ENCODE measurements around the gene LRRC55.

Gene LRRC55, protein sequence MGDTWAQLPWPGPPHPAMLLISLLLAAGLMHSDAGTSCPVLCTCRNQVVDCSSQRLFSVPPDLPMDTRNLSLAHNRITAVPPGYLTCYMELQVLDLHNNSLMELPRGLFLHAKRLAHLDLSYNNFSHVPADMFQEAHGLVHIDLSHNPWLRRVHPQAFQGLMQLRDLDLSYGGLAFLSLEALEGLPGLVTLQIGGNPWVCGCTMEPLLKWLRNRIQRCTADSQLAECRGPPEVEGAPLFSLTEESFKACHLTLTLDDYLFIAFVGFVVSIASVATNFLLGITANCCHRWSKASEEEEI
- 0 reads per million in 3 donors for total RNA-seq

DNA sequence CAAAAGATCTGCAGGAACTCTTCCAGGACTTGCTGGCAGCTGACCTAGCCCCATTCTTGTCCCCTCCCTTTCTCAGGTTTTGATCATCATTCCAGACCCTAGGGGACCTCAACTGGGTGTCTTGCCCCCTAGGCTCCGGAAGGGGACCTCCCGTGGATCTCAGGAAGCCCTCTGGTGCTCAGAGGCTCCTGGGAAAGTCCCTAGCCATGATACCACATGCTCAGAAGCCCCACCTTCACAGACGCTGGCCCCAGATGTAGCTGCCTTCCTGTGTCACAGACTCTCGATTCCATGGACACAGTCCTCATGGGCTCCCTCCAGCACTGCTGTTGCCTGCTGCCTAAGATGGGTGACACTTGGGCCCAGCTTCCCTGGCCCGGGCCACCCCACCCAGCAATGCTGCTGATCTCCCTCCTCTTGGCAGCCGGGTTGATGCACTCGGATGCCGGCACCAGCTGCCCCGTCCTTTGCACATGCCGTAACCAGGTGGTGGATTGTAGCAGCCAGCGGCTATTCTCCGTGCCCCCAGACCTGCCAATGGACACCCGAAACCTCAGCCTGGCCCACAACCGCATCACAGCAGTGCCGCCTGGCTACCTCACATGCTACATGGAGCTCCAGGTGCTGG lies at the start of gene LRRC55:
Gene LRRC55 (plus strand): TSS at position 276 of the 628 bp plus-strand sequence. CDS start 70 bp downstream, at position 346.
- H3K4me1 ChIP-seq (ENCODE audit: control insufficient read depth, insufficient read depth, low read length, poor library complexity, severe bottlenecking): no peaks in the 10 kb centered on the region
- no peak within 1 kb of the TSS for H3K4me3 ChIP-seq (ENCODE audit: insufficient read depth, low read depth, low read length, poor library complexity, severe bottlenecking)
- no peaks in the 10 kb centered on the region for H3K36me3 ChIP-seq (ENCODE audit: control insufficient read depth, insufficient read depth, low read length)
- no peaks in the 10 kb centered on the region for H3K9me3 ChIP-seq (ENCODE audit: control insufficient read depth, low read length)
- DNase-seq: no peak
- H3K27ac ChIP-seq (ENCODE audit: insufficient read depth, low read length, poor library complexity, severe bottlenecking): no peak within 1 kb of the TSS
- no peaks in the 10 kb centered on the region for H3K27me3 ChIP-seq (replicated peaks; ENCODE audit: control insufficient read depth, insufficient read depth, low read length, poor library complexity, severe bottlenecking)

DNA sequence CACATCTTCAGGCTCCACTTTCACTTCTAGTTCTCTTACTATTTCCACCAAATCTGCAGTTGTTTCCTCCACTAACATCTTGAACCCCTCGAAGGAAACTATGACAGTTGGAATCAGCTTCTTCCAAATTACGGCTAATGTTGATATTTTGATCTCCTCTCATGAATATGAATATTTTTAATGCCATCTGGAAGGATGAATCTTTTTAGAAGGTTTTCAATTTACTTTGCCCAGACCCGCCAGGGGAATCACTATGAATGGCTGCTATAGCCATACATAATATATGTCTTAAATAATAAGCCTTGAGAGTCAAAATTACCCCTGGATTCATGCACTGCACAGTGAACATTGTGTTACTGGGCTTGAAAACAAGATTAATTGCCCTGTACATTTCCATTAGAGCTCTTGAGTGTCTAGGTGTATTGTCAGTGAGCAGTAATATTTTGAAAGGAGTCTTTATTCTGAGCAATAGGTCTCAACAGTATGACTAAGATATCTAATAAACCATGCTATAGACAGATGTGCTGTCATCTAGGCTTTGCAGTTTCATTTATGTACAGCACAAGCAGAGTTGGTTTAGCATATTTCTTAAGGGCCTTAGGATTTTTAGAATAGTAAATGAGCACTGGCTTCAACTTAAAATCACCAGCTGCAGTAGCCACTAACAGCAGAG lies 48.3 kb upstream of the LRRC55 start:
- no peaks in the 10 kb centered on the region for H3K4me1 ChIP-seq (ENCODE audit: control insufficient read depth, insufficient read depth, low read length, poor library complexity, severe bottlenecking)
- DNase-seq: no peak
- no peak overlapping the region for H3K4me3 ChIP-seq (ENCODE audit: insufficient read depth, low read depth, low read length, poor library complexity, severe bottlenecking)
- H3K27ac ChIP-seq (ENCODE audit: insufficient read depth, low read length, poor library complexity, severe bottlenecking): no peak overlapping the region
- H3K27me3 ChIP-seq (replicated peaks; ENCODE audit: control insufficient read depth, insufficient read depth, low read length, poor library complexity, severe bottlenecking): no peaks in the 10 kb centered on the region
- H3K36me3 ChIP-seq (ENCODE audit: control insufficient read depth, insufficient read depth, low read length): no peaks in the 10 kb centered on the region
- H3K9me3 ChIP-seq (ENCODE audit: control insufficient read depth, low read length): no peaks in the 10 kb centered on the region

DNA sequence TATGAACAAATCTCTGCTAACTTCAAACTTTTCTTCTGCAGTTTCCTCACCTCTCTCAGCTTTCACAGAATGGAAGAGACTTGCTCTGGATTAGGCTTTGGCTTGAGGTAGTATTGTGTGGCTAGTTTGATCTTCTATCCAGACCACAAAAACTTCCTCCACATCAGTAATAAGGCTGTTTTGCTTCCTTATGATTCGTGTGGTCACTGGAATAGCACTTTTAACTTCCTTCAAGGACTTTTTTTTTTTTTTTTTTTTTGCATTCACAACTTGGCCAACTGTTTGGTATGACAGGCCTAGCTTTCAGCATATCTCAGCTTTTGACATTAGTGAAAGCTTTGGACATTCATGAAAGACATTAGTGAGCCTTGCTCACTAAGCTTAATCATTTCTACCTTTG lies 47.5 kb upstream of the LRRC55 start:
- H3K4me1 ChIP-seq (ENCODE audit: control insufficient read depth, insufficient read depth, low read length, poor library complexity, severe bottlenecking): no peaks in the 10 kb centered on the region
- no peaks in the 10 kb centered on the region for H3K9me3 ChIP-seq (ENCODE audit: control insufficient read depth, low read length)
- no peak overlapping the region for H3K4me3 ChIP-seq (ENCODE audit: insufficient read depth, low read depth, low read length, poor library complexity, severe bottlenecking)
- no peak overlapping the region for H3K27ac ChIP-seq (ENCODE audit: insufficient read depth, low read length, poor library complexity, severe bottlenecking)
- no peak for DNase-seq
- no peaks in the 10 kb centered on the region for H3K36me3 ChIP-seq (ENCODE audit: control insufficient read depth, insufficient read depth, low read length)
- no peaks in the 10 kb centered on the region for H3K27me3 ChIP-seq (replicated peaks; ENCODE audit: control insufficient read depth, insufficient read depth, low read length, poor library complexity, severe bottlenecking)

DNA sequence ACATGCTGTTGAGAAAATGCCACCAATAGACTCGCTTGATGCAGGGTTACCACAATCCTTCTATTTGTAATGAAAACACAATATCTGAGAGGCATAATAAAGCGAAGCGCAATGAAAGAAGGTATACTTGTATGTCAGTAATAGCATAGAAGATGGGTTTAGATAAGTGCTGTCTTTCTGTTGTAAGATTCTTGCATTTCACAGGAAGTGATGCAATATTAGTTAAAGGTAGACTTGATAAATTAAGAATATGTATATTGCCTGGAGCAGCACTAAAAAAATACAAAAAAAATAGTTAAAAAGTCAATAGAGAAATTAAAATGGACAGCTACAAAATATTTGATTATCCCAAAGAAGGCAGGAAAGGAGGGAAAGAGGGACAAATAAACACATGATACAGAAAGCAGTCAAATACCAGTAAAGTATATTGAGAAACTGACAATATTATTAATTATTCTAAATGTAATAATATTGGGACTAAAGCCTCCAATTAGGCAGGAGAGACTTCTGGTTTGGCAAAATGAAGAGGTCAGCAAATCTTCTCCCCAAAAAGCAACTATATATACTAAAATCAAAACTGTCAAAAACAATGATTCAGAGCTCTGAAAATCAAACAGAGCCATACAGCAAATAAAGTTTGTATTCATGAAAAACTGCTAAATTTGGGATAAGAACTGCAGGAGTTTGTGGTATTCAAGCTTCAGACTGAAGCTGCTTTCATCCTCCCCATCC lies 46.6 kb upstream of the LRRC55 start:
- Histone ChIP-seq H3K27ac (ENCODE audit: insufficient read depth, low read length, poor library complexity, severe bottlenecking) (no peak overlapping the region), H3K4me1 (ENCODE audit: control insufficient read depth, insufficient read depth, low read length, poor library complexity, severe bottlenecking) (no peaks in the 10 kb centered on the region), H3K36me3 (ENCODE audit: control insufficient read depth, insufficient read depth, low read length) (no peaks in the 10 kb centered on the region), H3K4me3 (ENCODE audit: insufficient read depth, low read depth, low read length, poor library complexity, severe bottlenecking) (no peak overlapping the region), H3K9me3 (ENCODE audit: control insufficient read depth, low read length) (no peaks in the 10 kb centered on the region), H3K27me3 (replicated peaks; ENCODE audit: control insufficient read depth, insufficient read depth, low read length, poor library complexity, severe bottlenecking) (no peaks in the 10 kb centered on the region)
- no peak for DNase-seq

DNA sequence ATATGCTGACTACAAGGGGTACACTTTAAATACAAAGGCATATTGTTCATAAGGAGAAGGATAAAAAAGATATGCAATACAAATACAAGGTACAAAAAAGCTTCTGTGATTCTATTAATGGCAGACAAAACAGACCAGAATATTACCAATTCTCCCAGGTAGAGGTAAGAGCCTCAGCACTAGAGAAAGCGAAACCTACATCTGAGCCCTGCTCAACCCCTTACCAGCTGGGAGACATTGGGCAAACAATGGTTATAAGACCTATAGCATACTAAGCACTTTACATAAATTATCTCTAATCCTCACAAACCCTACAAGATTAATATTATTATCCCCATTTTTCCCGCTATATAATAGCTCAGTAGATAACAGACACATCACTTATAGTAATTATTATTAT lies 41.2 kb upstream of the LRRC55 start:
- DNase-seq: no peak
- no peaks in the 10 kb centered on the region for H3K9me3 ChIP-seq (ENCODE audit: control insufficient read depth, low read length)

DNA sequence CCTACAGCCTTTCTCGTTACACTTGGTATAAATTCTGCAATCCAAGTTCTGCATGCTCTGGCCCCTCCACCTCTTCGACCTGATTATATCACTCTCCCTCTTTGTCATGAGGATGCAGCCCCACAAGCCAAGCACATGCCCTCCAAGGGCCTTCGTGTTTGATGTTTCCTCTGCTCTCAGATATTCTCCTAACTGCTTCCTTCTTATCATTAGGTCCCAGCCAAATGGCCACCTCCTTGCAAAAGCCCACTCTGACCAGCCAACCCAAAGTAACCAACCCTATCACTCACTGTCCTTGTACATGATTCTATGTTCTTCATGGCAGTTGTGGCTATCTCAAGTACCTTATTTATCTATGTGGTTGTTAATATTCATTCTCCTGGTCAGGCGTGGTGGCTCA lies 38.3 kb upstream of the LRRC55 start:
- Histone ChIP-seq H3K4me1 (ENCODE audit: control insufficient read depth, insufficient read depth, low read length, poor library complexity, severe bottlenecking) (no peaks in the 10 kb centered on the region), H3K36me3 (ENCODE audit: control insufficient read depth, insufficient read depth, low read length) (no peaks in the 10 kb centered on the region), H3K27ac (ENCODE audit: insufficient read depth, low read length, poor library complexity, severe bottlenecking) (no peak overlapping the region), H3K9me3 (ENCODE audit: control insufficient read depth, low read length) (no peaks in the 10 kb centered on the region), H3K4me3 (ENCODE audit: insufficient read depth, low read depth, low read length, poor library complexity, severe bottlenecking) (no peak overlapping the region), H3K27me3 (replicated peaks; ENCODE audit: control insufficient read depth, insufficient read depth, low read length, poor library complexity, severe bottlenecking) (no peaks in the 10 kb centered on the region)
- DNase-seq: no peak

More for the DNA sequence above, 41.2 kb upstream of the LRRC55 start:
- Histone ChIP-seq H3K4me1 (ENCODE audit: control insufficient read depth, insufficient read depth, low read length, poor library complexity, severe bottlenecking) (no peaks in the 10 kb centered on the region), H3K4me3 (ENCODE audit: insufficient read depth, low read depth, low read length, poor library complexity, severe bottlenecking) (no peak overlapping the region), H3K27me3 (replicated peaks; ENCODE audit: control insufficient read depth, insufficient read depth, low read length, poor library complexity, severe bottlenecking) (no peaks in the 10 kb centered on the region), H3K36me3 (ENCODE audit: control insufficient read depth, insufficient read depth, low read length) (no peaks in the 10 kb centered on the region), H3K27ac (ENCODE audit: insufficient read depth, low read length, poor library complexity, severe bottlenecking) (no peak overlapping the region)

DNA sequence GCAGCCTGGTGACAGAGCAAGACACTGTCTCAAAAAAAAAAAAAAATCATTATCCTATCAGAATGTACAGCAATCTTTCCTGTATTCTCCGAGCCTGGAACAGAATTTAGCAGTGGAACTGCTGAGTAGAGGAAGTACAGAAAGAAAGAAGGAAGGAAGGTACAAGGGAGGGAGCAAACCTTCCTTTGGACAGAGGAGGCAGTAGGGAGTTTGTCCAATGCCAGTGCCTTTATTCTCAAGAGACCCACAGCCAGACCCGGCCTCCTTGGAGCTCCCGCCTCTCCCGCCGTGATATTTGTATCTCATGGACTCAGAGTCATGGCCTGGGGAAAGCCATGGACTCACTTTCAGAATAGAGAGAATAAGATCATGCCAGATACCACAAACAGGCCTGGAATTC lies 37.7 kb upstream of the LRRC55 start:
- DNase-seq: no peak
- no peaks in the 10 kb centered on the region for H3K4me1 ChIP-seq (ENCODE audit: control insufficient read depth, insufficient read depth, low read length, poor library complexity, severe bottlenecking)

DNA sequence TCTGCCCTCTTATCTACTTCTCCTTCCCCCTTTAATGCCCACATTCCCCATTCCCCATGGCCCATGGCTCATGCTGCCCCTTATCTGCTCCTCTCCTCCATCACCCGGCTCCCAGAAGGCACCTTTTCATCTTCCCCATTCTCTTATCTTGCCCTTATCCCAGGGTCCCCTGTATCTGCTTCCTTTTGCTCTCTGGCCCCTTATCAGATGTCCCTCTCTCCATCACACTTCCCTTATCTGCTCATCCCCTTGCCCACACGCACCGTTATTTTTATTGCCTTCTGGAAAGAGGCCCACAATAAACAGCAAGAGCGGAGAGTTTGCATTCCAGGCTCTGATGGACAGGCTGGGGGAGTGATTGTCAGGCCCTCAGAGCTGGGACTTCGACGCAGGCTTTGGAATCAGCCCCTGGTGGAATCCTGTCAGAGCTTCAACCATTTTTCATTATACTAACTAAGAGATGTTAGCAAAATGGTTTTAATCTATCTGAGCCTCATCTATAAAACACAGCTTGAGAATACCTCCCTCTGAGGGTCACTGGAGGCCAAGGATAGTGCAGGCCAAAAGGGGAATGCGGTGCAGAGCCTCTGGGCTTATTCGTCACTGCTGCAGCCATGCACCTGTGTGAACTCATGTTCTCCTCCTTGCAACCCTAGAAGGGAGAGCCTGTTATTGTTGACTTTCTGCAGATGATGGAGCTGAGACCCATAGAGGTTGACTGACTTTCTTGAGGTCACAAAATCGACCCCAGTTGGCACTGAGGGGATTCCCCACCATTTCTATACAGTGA lies 37.0 kb upstream of the LRRC55 start:
- DNase-seq: no peak
- Histone ChIP-seq H3K27ac (ENCODE audit: insufficient read depth, low read length, poor library complexity, severe bottlenecking) (no peak overlapping the region), H3K9me3 (ENCODE audit: control insufficient read depth, low read length) (no peaks in the 10 kb centered on the region), H3K4me3 (ENCODE audit: insufficient read depth, low read depth, low read length, poor library complexity, severe bottlenecking) (no peak overlapping the region), H3K4me1 (ENCODE audit: control insufficient read depth, insufficient read depth, low read length, poor library complexity, severe bottlenecking) (no peaks in the 10 kb centered on the region), H3K36me3 (ENCODE audit: control insufficient read depth, insufficient read depth, low read length) (no peaks in the 10 kb centered on the region), H3K27me3 (replicated peaks; ENCODE audit: control insufficient read depth, insufficient read depth, low read length, poor library complexity, severe bottlenecking) (no peaks in the 10 kb centered on the region)

More for the DNA sequence above, 37.7 kb upstream of the LRRC55 start:
- Histone ChIP-seq H3K27me3 (replicated peaks; ENCODE audit: control insufficient read depth, insufficient read depth, low read length, poor library complexity, severe bottlenecking) (no peaks in the 10 kb centered on the region), H3K4me3 (ENCODE audit: insufficient read depth, low read depth, low read length, poor library complexity, severe bottlenecking) (no peak overlapping the region), H3K27ac (ENCODE audit: insufficient read depth, low read length, poor library complexity, severe bottlenecking) (no peak overlapping the region), H3K9me3 (ENCODE audit: control insufficient read depth, low read length) (no peaks in the 10 kb centered on the region), H3K36me3 (ENCODE audit: control insufficient read depth, insufficient read depth, low read length) (no peaks in the 10 kb centered on the region)

DNA sequence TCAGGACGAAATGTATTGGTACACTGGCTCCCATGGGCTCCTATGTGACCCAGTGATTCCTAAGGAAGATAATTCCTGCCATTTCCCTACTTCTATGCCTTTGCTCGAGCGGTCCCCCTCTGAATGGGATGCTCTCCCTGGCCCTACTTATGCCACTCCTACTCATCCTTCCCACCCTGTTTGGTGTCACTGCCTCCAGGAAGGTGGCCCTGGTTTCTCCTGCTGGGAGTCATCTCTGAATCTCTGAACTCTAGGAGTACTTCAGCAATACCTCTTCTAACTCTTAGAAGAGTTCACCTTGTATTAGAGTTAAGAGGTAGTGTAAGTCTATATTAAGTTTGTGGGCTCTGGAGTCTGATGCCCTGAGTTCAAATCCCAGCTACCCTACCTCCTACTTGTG lies 35.5 kb upstream of the LRRC55 start:
- no peak overlapping the region for H3K27ac ChIP-seq (ENCODE audit: insufficient read depth, low read length, poor library complexity, severe bottlenecking)
- H3K4me3 ChIP-seq (ENCODE audit: insufficient read depth, low read depth, low read length, poor library complexity, severe bottlenecking): no peak overlapping the region
- no peak for DNase-seq
- H3K4me1 ChIP-seq (ENCODE audit: control insufficient read depth, insufficient read depth, low read length, poor library complexity, severe bottlenecking): no peaks in the 10 kb centered on the region
- no peaks in the 10 kb centered on the region for H3K27me3 ChIP-seq (replicated peaks; ENCODE audit: control insufficient read depth, insufficient read depth, low read length, poor library complexity, severe bottlenecking)
- no peaks in the 10 kb centered on the region for H3K36me3 ChIP-seq (ENCODE audit: control insufficient read depth, insufficient read depth, low read length)
- H3K9me3 ChIP-seq (ENCODE audit: control insufficient read depth, low read length): no peaks in the 10 kb centered on the region
